Astrocyte of the spinal cord (primary cell): Measurements from ENCODE around the gene ATAD3B.
"Not testable (repeated sequence)": the region's sequence is repeated elsewhere in the genome, so short reads cannot be mapped to it uniquely, and the experiment has no call there.

Source experiments
- DNase-seq: peaks from one replicate; pipeline ENCODE4 v3.0.0; 2011; ENCODE audit warnings: low read depth, low spot score
- H3K4me3 ChIP-seq: 2 replicates; pipeline ENCODE4 v1.5.1; 2011; ENCODE audit warnings: low read depth, mild to moderate bottlenecking, low read length, moderate library complexity
- CTCF ChIP-seq: IDR thresholded peaks from 2 replicates; pipeline ENCODE4 v1.5.1; 2012; ENCODE audit warnings: low read depth, mild to moderate bottlenecking, low read length, inconsistent platforms
- in situ Hi-C: cut with HindIII; loops from 2 replicates; pipeline ENCODE4 v1.10.0; 2017; ENCODE audit warnings: low sequenced_read_pairs

Gene ATAD3B

GRCh38 chr1:1528301-1529267, 57.0 kb downstream of the ATAD3B start:
- in situ Hi-C loops = no loop called here
- no peak for TF ChIP-seq CTCF
- no peak for DNase-seq
- H3K4me3 ChIP-seq = no peak overlapping the region

GRCh38 chr1:1529321-1529720, 57.8 kb downstream of the ATAD3B start:
- in situ Hi-C loops = no loop called here
- no peak for DNase-seq
- no peak overlapping the region for H3K4me3 ChIP-seq
- TF ChIP-seq CTCF = no peak

- no peak overlapping the region for H3K4me3 ChIP-seq
- in situ Hi-C loops = no loop called here
- TF ChIP-seq CTCF = no peak
- DNase-seq = no peak
Measured at GRCh38 chr1:1529936-1530335, 58.4 kb downstream of the ATAD3B start.

DNA sequence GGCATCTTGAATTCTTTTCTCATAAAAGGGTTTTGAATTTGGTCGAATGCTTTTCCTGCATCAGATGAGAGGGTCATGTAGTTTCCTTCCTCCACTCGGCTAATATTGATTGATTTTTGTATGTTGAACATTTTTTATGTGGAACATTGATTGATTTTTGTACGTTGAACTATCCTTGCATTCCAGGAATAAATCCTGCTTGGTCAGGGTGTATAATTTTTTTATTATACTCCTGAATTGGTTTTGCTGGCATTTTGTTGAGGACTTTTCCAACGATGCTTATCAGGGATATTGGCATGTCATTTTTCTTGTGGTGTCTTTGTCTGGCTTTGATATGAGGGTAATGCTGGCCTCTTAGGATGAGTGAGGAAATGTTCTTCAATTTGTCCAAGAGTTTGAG, 60.4 kb downstream of the ATAD3B start:
- no peak for DNase-seq
- TF ChIP-seq CTCF = no peak
- in situ Hi-C loops = no loop called here
- no peak overlapping the region for H3K4me3 ChIP-seq

DNA sequence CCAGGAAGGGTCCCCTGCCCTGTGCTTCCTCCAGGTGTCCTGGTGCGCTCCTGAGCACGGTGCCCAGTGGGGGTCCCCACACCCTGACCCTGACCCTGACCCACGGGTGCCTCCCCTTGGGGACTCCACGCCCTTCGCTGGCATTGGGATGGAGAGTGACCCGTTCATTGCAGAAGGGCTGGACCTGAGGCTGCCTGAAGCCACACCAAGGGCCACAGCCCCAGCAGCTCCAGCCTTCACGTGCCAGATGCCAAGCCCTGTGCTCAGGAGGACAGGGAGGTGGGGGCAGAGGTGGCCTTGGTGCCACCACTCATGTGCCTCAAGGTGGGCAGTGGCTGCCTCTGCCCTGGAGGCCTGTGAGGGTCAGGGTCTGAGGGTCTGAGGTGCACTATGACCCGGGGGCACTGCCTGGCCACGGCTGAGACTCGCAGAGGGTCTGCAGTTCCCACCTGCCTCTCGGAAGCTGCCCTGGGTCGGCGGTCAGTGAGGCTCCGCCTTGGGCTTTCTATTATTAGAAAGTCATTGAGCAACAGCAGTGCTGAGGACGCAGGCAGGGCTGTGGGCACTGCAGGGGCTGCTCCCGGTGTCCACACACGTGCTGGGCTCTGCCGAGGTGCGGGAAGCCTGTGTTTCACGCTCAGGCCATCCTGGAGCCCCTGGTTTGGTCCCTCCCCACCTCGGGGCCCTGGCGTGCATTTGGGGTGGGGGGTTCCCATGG, 61.8 kb downstream of the ATAD3B start:
- in situ Hi-C loops, DNase-seq, H3K4me3 ChIP-seq: not testable (repeated sequence)

- DNase-seq, H3K4me3 ChIP-seq, in situ Hi-C loops: not testable (repeated sequence)
Measured at GRCh38 chr1:1533894-1534291, 62.3 kb downstream of the ATAD3B start.

DNA sequence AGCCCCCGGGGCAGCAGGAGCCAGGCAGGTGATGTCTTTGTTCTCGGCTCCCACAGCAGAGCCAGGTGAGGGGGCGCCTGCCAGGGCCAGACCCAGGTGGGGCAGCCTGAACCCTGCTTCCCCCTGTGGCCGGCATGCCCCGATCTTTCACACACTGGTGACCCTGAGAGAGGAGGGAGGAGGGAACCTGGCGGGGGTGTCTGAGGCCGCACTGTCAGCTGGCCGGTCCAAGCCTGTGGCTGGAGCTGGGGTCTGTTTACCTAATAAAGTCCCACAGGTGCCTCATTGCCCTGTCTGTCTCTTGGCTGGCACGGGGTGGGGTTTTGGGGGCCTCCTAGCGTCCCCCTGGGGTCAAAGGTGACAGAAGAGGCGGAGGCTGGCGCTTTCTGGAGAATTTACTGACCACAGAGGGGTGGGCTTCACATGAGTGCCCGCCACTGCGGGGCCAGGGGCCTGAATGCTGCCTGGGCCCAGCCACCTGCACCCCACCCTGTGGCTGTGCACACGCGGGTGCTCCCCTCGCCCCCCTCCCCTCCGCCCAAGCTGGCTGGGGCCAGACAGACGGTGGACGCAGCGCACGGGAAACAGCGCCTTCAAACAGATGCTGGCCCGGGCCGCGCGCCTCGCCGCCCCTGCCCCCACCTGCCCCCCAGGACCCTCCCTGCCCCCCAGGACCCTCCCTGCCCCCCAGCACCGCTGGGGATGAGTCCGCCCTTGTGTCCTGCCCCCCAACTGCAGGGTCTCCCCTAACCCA, 63.0 kb downstream of the ATAD3B start:
- no peak for DNase-seq
- in situ Hi-C loops = no loop called here
- no peak for TF ChIP-seq CTCF
- no peak overlapping the region for H3K4me3 ChIP-seq
